Lung (tissue), 12 donors: ENCODE measurements around the gene PADI1. TPM values are rescaled to one million over a fixed set of nuclear protein-coding genes. Genes with fewer than 3 reads are reported as not detected.

Source experiments
- ATAC-seq: fragments of 200-7000 bp; cut with Tn5 transposase; one replicate; pipeline ENCODE4 v1.9.1; 2020; ENCODE audit warnings: moderate number of reproducible peaks; ENCODE audit not compliant: insufficient read depth, low FRiP score
- DNase-seq, 3 donors: peaks; one replicate each; pipeline ENCODE4 v3.0.0-alpha.2; 2013 to 2017
- H3K27ac ChIP-seq, 2 donors: one replicate each; pipeline ENCODE4 v1.5.1; 2013; ENCODE audit warnings: mild to moderate bottlenecking in 2 of 2, moderate library complexity in 2 of 2, control low read depth in 1 of 2, inconsistent platforms in 1 of 2, low read depth in 1 of 2, low read length in 1 of 2
- H3K27me3 ChIP-seq, 3 donors: one replicate each; pipeline ENCODE4 v1.5.1; 2013; ENCODE audit warnings: low read length in 2 of 3; ENCODE audit not compliant: control insufficient read depth in 3 of 3, insufficient read depth in 3 of 3
- H3K36me3 ChIP-seq, 4 donors: one replicate each; pipeline ENCODE4 v1.5.1; 2013; ENCODE audit warnings: low read length in 4 of 4, mild to moderate bottlenecking in 1 of 4, moderate library complexity in 1 of 4; ENCODE audit not compliant: control insufficient read depth in 4 of 4, insufficient read depth in 4 of 4
- H3K4me1 ChIP-seq, 5 donors: one replicate each; pipeline ENCODE4 v1.5.1; 2013; ENCODE audit warnings: low read length in 5 of 5, mild to moderate bottlenecking in 2 of 5, moderate library complexity in 1 of 5; ENCODE audit not compliant: control insufficient read depth in 5 of 5, insufficient read depth in 5 of 5
- H3K4me3 ChIP-seq: one replicate; pipeline ENCODE4 v1.5.1; 2013; ENCODE audit warnings: mild to moderate bottlenecking, control low read depth, moderate library complexity
- H3K9ac ChIP-seq, 2 donors: one replicate each; pipeline ENCODE4 v1.5.1; 2013; ENCODE audit warnings: low read length in 2 of 2, control low read depth in 1 of 2; ENCODE audit not compliant: insufficient read depth in 1 of 2
- H3K9me3 ChIP-seq, 4 donors: one replicate each; pipeline ENCODE4 v1.5.1; 2013; ENCODE audit warnings: low read length in 3 of 4, mild to moderate bottlenecking in 1 of 4, moderate library complexity in 1 of 4; ENCODE audit not compliant: control insufficient read depth in 4 of 4, insufficient read depth in 3 of 4
- CTCF ChIP-seq: IDR thresholded peaks from 2 replicates; pipeline ENCODE4 v1.5.1; 2012; ENCODE audit warnings: mild to moderate bottlenecking; ENCODE audit errors: control extremely low read depth, extremely low read depth
- WGBS, 2 donors: extraction: QIAGEN DNeasy Blood & Tissue Kit; methylation state at CpG; one replicate each; pipeline ENCODE4 v1.1.7; 2013; 5-methylcytosine and 5-hydroxymethylcytosine counted together
- polyA plus RNA-seq, 2 donors: library from polyadenylated mRNA; stranded (reverse); fragments of 200-250 nt; gene quantifications; one replicate each; pipeline ENCODE4 v1.2.1, GENCODE V29; 2013
- total RNA-seq, 2 donors: library from RNA; depleted of rRNA in 1 of 2; stranded (reverse); fragments of >200 nt in 1 of 2; gene quantifications; one replicate each; pipeline ENCODE4 v1.2.1, GENCODE V29; 2014 to 2021
- donor health status: control.
- donor health status: control.
- donor health status: Bipolar disorder and iron deficiency.
- donor health status: healthy.
- donor health status: DM: yes; HTN: yes; CAD: no.

PADI1 gene
- total and polyA plus RNA-seq, 4 donors: 0.09 to 0.35 TPM; not detected in 2

- 74 to 89% methylated on average over 2 of the region's 2 CpGs for WGBS, 2 donors
- no peak for ATAC-seq
- H3K4me3 ChIP-seq: no peak overlapping the region
- H3K36me3 ChIP-seq: no peaks in the 10 kb centered on the region
- H3K27me3 ChIP-seq: peaks cover 0 to 3% (median 2%) of the 10 kb centered on the region in 3 donors
- H3K4me1 ChIP-seq: no peaks in the 10 kb centered on the region
- H3K9me3 ChIP-seq: no peaks in the 10 kb centered on the region
- H3K27ac ChIP-seq: no peak overlapping the region
- H3K9ac ChIP-seq: no peak overlapping the region
- TF ChIP-seq CTCF: no peak
- no peak for DNase-seq
Measured at GRCh38 chr1:17280894-17281293, 76.0 kb downstream of the PADI1 start.

- no peak overlapping the region for H3K9ac ChIP-seq
- H3K27ac ChIP-seq: no peak overlapping the region
- DNase-seq (no peak), ATAC-seq (no peak)
- no peaks in the 10 kb centered on the region for H3K36me3 ChIP-seq
- no peak for TF ChIP-seq CTCF
- 17 to 41% methylated on average over 8 of the region's 8 CpGs for WGBS, 2 donors
- H3K27me3 ChIP-seq: peaks cover 0 to 3% (median 2%) of the 10 kb centered on the region in 3 donors
- H3K4me1 ChIP-seq: no peaks in the 10 kb centered on the region
- H3K9me3 ChIP-seq: no peaks in the 10 kb centered on the region
- no peak overlapping the region for H3K4me3 ChIP-seq
Measured at GRCh38 chr1:17281775-17282181, 76.8 kb downstream of the PADI1 start.

- 70 to 92% methylated on average over 5 of the region's 5 CpGs for WGBS, 2 donors
- Histone ChIP-seq H3K9me3 (peaks cover 0 to 3% (median 0%) of the 10 kb centered on the region in 4 donors), H3K4me3 (no peak overlapping the region), H3K27me3 (peaks cover 0 to 3% (median 2%) of the 10 kb centered on the region in 3 donors), H3K9ac (no peak overlapping the region), H3K4me1 (no peaks in the 10 kb centered on the region), H3K36me3 (no peaks in the 10 kb centered on the region), H3K27ac (no peak overlapping the region)
- TF ChIP-seq CTCF: no peak
- no peak for ATAC-seq
- DNase-seq: no peak
Measured at GRCh38 chr1:17282836-17283235, 77.9 kb downstream of the PADI1 start.

GRCh38 chr1:17286646-17287045 is 81.7 kb downstream of the PADI1 start:
- no peaks in the 10 kb centered on the region for H3K4me1 ChIP-seq
- TF ChIP-seq CTCF: no peak
- ATAC-seq: no peak
- H3K9ac ChIP-seq: no peak overlapping the region
- peaks cover 0 to 3% (median 0%) of the 10 kb centered on the region in 4 donors for H3K9me3 ChIP-seq
- no peaks in the 10 kb centered on the region for H3K36me3 ChIP-seq
- H3K4me3 ChIP-seq: no peak overlapping the region
- no peak for DNase-seq
- peaks cover 0 to 2% (median 0%) of the 10 kb centered on the region in 3 donors for H3K27me3 ChIP-seq
- WGBS, 2 donors: 87 to 88% methylated on average over 5 of the region's 5 CpGs
- H3K27ac ChIP-seq: no peak overlapping the region
